GM18507 (cell line): ENCODE measurements around the gene THRB.
A peak's percentile ranks its signal among the peaks of the same experiment; 100 is the strongest.

ENCODE experiments used
- DNase-seq: peaks from one replicate; pipeline ENCODE4 v3.0.0; 2011; ENCODE audit warnings: low read depth; ENCODE audit not compliant: insufficient read length; ENCODE audit errors: extremely low spot score
- FAIRE-seq: peaks from 2 replicates; lab custom pipeline; 2011; peaks lifted over from hg19 to GRCh38; lab: Jason Lieb, UNC

Gene THRB

GRCh38 chr3:24514119-24514518, 19.5 kb upstream of the THRB start:
- DNase-seq (no peak), FAIRE-seq (no peak)

GRCh38 chr3:24513463-24513862, 18.8 kb upstream of the THRB start:
- no peak for DNase-seq
- FAIRE-seq: no peak

GRCh38 chr3:24512564-24513197, 18.0 kb upstream of the THRB start:
- DNase-seq: no peak
- no peak for FAIRE-seq

GRCh38 chr3:24510030-24510648, 15.5 kb upstream of the THRB start:
- DNase-seq: no peak
- no peak for FAIRE-seq

GRCh38 chr3:24508423-24508839, 13.8 kb upstream of the THRB start:
- DNase-seq (no peak), FAIRE-seq (no peak)

GRCh38 chr3:24507776-24508422, 13.2 kb upstream of the THRB start:
- DNase-seq: no peak
- no peak for FAIRE-seq

- DNase-seq (no peak), FAIRE-seq (no peak)
These were observed 12.5 kb upstream of the THRB start for GRCh38 chr3:24506966-24507775.

GRCh38 chr3:24505691-24506550, 11.3 kb upstream of the THRB start:
- no peak for FAIRE-seq

GRCh38 chr3:24504772-24505171, 10.1 kb upstream of the THRB start:
- no peak for FAIRE-seq
- no peak for DNase-seq

More at GRCh38 chr3:24505691-24506550, 11.3 kb upstream of the THRB start:
- DNase-seq: no peak

GRCh38 chr3:24503616-24504113, 9.0 kb upstream of the THRB start:
- DNase-seq: no peak
- FAIRE-seq: peak; percentile 72

GRCh38 chr3:24502690-24503089, 8.0 kb upstream of the THRB start:
- DNase-seq (no peak), FAIRE-seq (no peak)

- no peak for FAIRE-seq
- no peak for DNase-seq
These were observed 6.2 kb upstream of the THRB start for GRCh38 chr3:24500806-24501205.

- FAIRE-seq: no peak
- no peak for DNase-seq
These were observed 5.3 kb upstream of the THRB start for GRCh38 chr3:24499991-24500390.

- DNase-seq (no peak), FAIRE-seq (no peak)
These were observed 4.1 kb upstream of the THRB start for GRCh38 chr3:24498796-24499195.

GRCh38 chr3:24498391-24498790, 3.7 kb upstream of the THRB start:
- FAIRE-seq (no peak), DNase-seq (no peak)

GRCh38 chr3:24497942-24498341, 3.3 kb upstream of the THRB start:
- FAIRE-seq (no peak), DNase-seq (no peak)

- no peak for FAIRE-seq
- DNase-seq: no peak
These were observed 2.2 kb upstream of the THRB start for GRCh38 chr3:24496529-24497482.

- FAIRE-seq (no peak), DNase-seq (no peak)
These were observed 810 bp upstream of the THRB start for GRCh38 chr3:24495326-24495994.
